IPS-11a (cell line): ENCODE results near the gene PLOD2.

Experiments used
- H3K4me3 ChIP-seq: one replicate; pipeline ENCODE4 v1.5.1; 2013; ENCODE audit warnings: low read depth, low read length, control low read depth

PLOD2 gene

GRCh38 chr3:146102885-146103284 lies 58.1 kb downstream of the PLOD2 start:
- no peak overlapping the region for H3K4me3 ChIP-seq

GRCh38 chr3:146101538-146101937 lies 59.4 kb downstream of the PLOD2 start:
- no peak overlapping the region for H3K4me3 ChIP-seq

GRCh38 chr3:146100825-146101444 lies 60.0 kb downstream of the PLOD2 start:
- no peak overlapping the region for H3K4me3 ChIP-seq

- no peak overlapping the region for H3K4me3 ChIP-seq
These were observed 60.8 kb downstream of the PLOD2 start for GRCh38 chr3:146100180-146100579.

GRCh38 chr3:146099316-146099715 lies 61.7 kb downstream of the PLOD2 start:
- no peak overlapping the region for H3K4me3 ChIP-seq

GRCh38 chr3:146093896-146094295 lies 67.1 kb downstream of the PLOD2 start:
- no peak overlapping the region for H3K4me3 ChIP-seq

GRCh38 chr3:146092230-146092629 lies 68.8 kb downstream of the PLOD2 start:
- no peak overlapping the region for H3K4me3 ChIP-seq

- no peak overlapping the region for H3K4me3 ChIP-seq
These were observed 69.6 kb downstream of the PLOD2 start for GRCh38 chr3:146091397-146091796.

GRCh38 chr3:146090521-146090920 lies 70.5 kb downstream of the PLOD2 start:
- no peak overlapping the region for H3K4me3 ChIP-seq

- H3K4me3 ChIP-seq, result no peak overlapping the region
These were observed 72.1 kb downstream of the PLOD2 start for GRCh38 chr3:146088840-146089239.

- no peak overlapping the region for H3K4me3 ChIP-seq
These were observed 73.9 kb downstream of the PLOD2 start for GRCh38 chr3:146087116-146087515.

GRCh38 chr3:146086211-146086610 lies 74.8 kb downstream of the PLOD2 start:
- H3K4me3 ChIP-seq, result no peak overlapping the region

GRCh38 chr3:146085678-146086077 lies 75.3 kb downstream of the PLOD2 start:
- no peak overlapping the region for H3K4me3 ChIP-seq

GRCh38 chr3:146080578-146080977 lies 80.4 kb downstream of the PLOD2 start:
- no peak overlapping the region for H3K4me3 ChIP-seq

GRCh38 chr3:146078031-146078430 lies 83.0 kb downstream of the PLOD2 start:
- H3K4me3 ChIP-seq, result no peak overlapping the region

GRCh38 chr3:146077181-146077580 lies 83.8 kb downstream of the PLOD2 start:
- no peak overlapping the region for H3K4me3 ChIP-seq

- H3K4me3 ChIP-seq, result no peak overlapping the region
These were observed 88.2 kb downstream of the PLOD2 start for GRCh38 chr3:146072824-146073223.

GRCh38 chr3:146072061-146072460 lies 88.9 kb downstream of the PLOD2 start:
- no peak overlapping the region for H3K4me3 ChIP-seq

GRCh38 chr3:146071632-146072031 lies 89.4 kb downstream of the PLOD2 start:
- H3K4me3 ChIP-seq, result no peak overlapping the region

- H3K4me3 ChIP-seq, result no peak overlapping the region
These were observed 93.9 kb downstream of the PLOD2 start for GRCh38 chr3:146067048-146067447.

- no peak overlapping the region for H3K4me3 ChIP-seq
These were observed 95.4 kb downstream of the PLOD2 start for GRCh38 chr3:146065573-146066006.

- H3K4me3 ChIP-seq, result no peak overlapping the region
These were observed 102.7 kb downstream of the PLOD2 start for GRCh38 chr3:146058241-146058640.

GRCh38 chr3:146052791-146053310 lies 108.1 kb downstream of the PLOD2 start:
- no peak overlapping the region for H3K4me3 ChIP-seq
